Lower leg skin (tissue), 3 donors: Measurements from ENCODE around the gene SPOCK1.

Experiments
- CTCF ChIP-seq, 3 donors: fragments of 450-650 bp; IDR thresholded peaks; one replicate each; pipeline ENCODE4 v1.5.1; 2016; ENCODE audit warnings: antibody characterized with exemption in 3 of 3, mild to moderate bottlenecking in 3 of 3, moderate library complexity in 2 of 3
- POLR2A ChIP-seq, 2 donors: fragments of 450-650 bp; IDR thresholded peaks; one replicate each; pipeline ENCODE4 v1.6.1; 2016 to 2017; ENCODE audit warnings: antibody characterized with exemption in 2 of 2, mild to moderate bottlenecking in 1 of 2, moderate library complexity in 1 of 2

GRCh38 chr5:137113161-137113560 lies 386.0 kb downstream of the SPOCK1 start:
- no peak for TF ChIP-seq POLR2A (IDR thresholded peaks at IDR 0.05)
- no peak for TF ChIP-seq CTCF (IDR thresholded peaks at IDR 0.05)
